ENCODE data around the gene SRPK2.
"Not testable (repeated sequence)": the region's sequence is repeated elsewhere in the genome, so short reads cannot be mapped to it uniquely, and the experiment has no call there.

The SRPK2 gene

DNA sequence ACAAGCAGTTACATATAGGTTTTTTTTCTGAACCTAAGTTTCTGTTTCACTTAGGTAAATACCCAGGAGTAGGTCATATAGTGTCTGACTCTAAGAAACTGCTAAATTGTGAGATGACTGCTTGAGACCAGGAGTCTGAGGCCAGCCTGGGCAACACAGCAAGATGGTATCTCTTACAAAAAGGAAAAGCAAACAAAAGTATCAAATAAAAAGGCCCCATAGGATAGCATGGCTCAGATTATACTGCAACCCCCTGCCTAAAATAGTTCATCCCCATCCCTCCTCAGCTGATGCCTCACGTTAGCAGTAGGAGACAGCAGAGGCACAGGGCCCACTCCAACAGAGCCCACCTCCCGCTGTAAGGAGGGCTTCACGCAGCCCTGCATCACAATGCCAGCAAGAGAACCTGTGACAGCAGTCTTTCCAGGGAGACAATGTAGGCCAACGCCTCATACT, 90.3 kb downstream of the SRPK2 start:
- H3K36me3 Mint-ChIP-seq (ENCODE audit: low read depth) = peaks cover 18% of the 10 kb centered on the region
- no peak overlapping the region for H3K4me3 Mint-ChIP-seq
- peaks cover 17% of the 10 kb centered on the region for H3K4me1 Mint-ChIP-seq
- peak overlapping the region; percentile 30 for H3K27ac Mint-ChIP-seq
- no peaks in the 10 kb centered on the region for H3K9me3 Mint-ChIP-seq
- no peak for DNase-seq
- TF ChIP-seq, protein P1, sequence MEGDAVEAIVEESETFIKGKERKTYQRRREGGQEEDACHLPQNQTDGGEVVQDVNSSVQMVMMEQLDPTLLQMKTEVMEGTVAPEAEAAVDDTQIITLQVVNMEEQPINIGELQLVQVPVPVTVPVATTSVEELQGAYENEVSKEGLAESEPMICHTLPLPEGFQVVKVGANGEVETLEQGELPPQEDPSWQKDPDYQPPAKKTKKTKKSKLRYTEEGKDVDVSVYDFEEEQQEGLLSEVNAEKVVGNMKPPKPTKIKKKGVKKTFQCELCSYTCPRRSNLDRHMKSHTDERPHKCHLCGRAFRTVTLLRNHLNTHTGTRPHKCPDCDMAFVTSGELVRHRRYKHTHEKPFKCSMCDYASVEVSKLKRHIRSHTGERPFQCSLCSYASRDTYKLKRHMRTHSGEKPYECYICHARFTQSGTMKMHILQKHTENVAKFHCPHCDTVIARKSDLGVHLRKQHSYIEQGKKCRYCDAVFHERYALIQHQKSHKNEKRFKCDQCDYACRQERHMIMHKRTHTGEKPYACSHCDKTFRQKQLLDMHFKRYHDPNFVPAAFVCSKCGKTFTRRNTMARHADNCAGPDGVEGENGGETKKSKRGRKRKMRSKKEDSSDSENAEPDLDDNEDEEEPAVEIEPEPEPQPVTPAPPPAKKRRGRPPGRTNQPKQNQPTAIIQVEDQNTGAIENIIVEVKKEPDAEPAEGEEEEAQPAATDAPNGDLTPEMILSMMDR (IDR thresholded peaks at IDR 0.05) = no peak
- H3K27me3 Mint-ChIP-seq (ENCODE audit: low read depth, poor library complexity) = no peaks in the 10 kb centered on the region

GRCh38 chr7:105297985-105298384, 90.7 kb downstream of the SRPK2 start:
- Mint-ChIP-seq H3K4me3 (no peak overlapping the region), H3K4me1 (peaks cover 17% of the 10 kb centered on the region), H3K9me3 (no peaks in the 10 kb centered on the region), H3K36me3 (ENCODE audit: low read depth) (peaks cover 14% of the 10 kb centered on the region), H3K27me3 (ENCODE audit: low read depth, poor library complexity) (no peaks in the 10 kb centered on the region), H3K27ac (no peak overlapping the region)
- DNase-seq = no peak
- TF ChIP-seq, protein P1 (IDR thresholded peaks at IDR 0.05) = no peak

- H3K36me3 Mint-ChIP-seq (ENCODE audit: low read depth) = peaks cover 12% of the 10 kb centered on the region
- no peak overlapping the region for H3K27ac Mint-ChIP-seq
- no peak for DNase-seq
- TF ChIP-seq, protein P1 (IDR thresholded peaks at IDR 0.05) = no peak
- H3K9me3 Mint-ChIP-seq = no peaks in the 10 kb centered on the region
- H3K4me1 Mint-ChIP-seq = peaks cover 17% of the 10 kb centered on the region
- no peak overlapping the region for H3K4me3 Mint-ChIP-seq
- no peaks in the 10 kb centered on the region for H3K27me3 Mint-ChIP-seq (ENCODE audit: low read depth, poor library complexity)
Observed at GRCh38 chr7:105297309-105297708, 91.4 kb downstream of the SRPK2 start.

GRCh38 chr7:105296491-105296890, 92.2 kb downstream of the SRPK2 start:
- DNase-seq = no peak
- peaks cover 17% of the 10 kb centered on the region for H3K4me1 Mint-ChIP-seq
- H3K27ac Mint-ChIP-seq = peak overlapping the region; percentile 25
- H3K4me3 Mint-ChIP-seq = no peak overlapping the region
- H3K27me3 Mint-ChIP-seq (ENCODE audit: low read depth, poor library complexity) = no peaks in the 10 kb centered on the region
- H3K36me3 Mint-ChIP-seq (ENCODE audit: low read depth) = peaks cover 8% of the 10 kb centered on the region
- H3K9me3 Mint-ChIP-seq = no peaks in the 10 kb centered on the region
- TF ChIP-seq, protein P1 (IDR thresholded peaks at IDR 0.05) = no peak

- no peaks in the 10 kb centered on the region for H3K27me3 Mint-ChIP-seq (ENCODE audit: low read depth, poor library complexity)
- H3K27ac Mint-ChIP-seq = peak overlapping the region; percentile 62
- peaks cover 7% of the 10 kb centered on the region for H3K36me3 Mint-ChIP-seq (ENCODE audit: low read depth)
Observed at GRCh38 chr7:105295596-105296352, 92.9 kb downstream of the SRPK2 start.

DNA sequence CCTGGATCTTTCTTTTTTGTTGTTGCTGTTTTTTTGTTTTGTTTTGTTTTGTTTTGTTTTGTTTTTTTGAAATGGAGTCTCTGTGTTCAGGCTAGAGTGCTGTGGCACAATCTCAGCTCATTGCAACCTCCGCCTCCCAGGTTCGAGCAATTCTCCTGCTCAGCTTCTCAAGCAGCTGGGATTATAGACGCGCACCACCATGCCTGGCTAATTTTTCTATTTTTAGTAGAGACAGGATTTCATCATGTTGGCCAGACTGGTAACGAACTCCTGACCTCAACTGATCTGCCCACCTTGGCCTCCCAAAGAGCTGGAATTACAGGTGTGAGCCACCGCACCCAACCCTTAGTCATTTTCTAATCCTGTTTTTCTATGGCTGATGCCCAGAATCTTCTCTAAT, 94.2 kb downstream of the SRPK2 start:
- H3K9me3 Mint-ChIP-seq; H3K36me3 Mint-ChIP-seq (ENCODE audit: low read depth); H3K27me3 Mint-ChIP-seq (ENCODE audit: low read depth, poor library complexity); DNase-seq; H3K27ac Mint-ChIP-seq; H3K4me3 Mint-ChIP-seq: not testable (repeated sequence)
- peaks cover 17% of the 10 kb centered on the region for H3K4me1 Mint-ChIP-seq

More at GRCh38 chr7:105295596-105296352, 92.9 kb downstream of the SRPK2 start:
- TF ChIP-seq, protein P1 (IDR thresholded peaks at IDR 0.05) = no peak
- H3K4me3 Mint-ChIP-seq = no peak overlapping the region
- no peaks in the 10 kb centered on the region for H3K9me3 Mint-ChIP-seq
- peaks cover 17% of the 10 kb centered on the region for H3K4me1 Mint-ChIP-seq
- DNase-seq = no peak
